ENCODE data around the gene PTPRE. TPM values are rescaled to one million over a fixed set of nuclear protein-coding genes. Genes with fewer than 3 reads are reported as not detected.

PTPRE gene, protein sequence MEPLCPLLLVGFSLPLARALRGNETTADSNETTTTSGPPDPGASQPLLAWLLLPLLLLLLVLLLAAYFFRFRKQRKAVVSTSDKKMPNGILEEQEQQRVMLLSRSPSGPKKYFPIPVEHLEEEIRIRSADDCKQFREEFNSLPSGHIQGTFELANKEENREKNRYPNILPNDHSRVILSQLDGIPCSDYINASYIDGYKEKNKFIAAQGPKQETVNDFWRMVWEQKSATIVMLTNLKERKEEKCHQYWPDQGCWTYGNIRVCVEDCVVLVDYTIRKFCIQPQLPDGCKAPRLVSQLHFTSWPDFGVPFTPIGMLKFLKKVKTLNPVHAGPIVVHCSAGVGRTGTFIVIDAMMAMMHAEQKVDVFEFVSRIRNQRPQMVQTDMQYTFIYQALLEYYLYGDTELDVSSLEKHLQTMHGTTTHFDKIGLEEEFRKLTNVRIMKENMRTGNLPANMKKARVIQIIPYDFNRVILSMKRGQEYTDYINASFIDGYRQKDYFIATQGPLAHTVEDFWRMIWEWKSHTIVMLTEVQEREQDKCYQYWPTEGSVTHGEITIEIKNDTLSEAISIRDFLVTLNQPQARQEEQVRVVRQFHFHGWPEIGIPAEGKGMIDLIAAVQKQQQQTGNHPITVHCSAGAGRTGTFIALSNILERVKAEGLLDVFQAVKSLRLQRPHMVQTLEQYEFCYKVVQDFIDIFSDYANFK
- total RNA-seq: 5.4 and 6.2 TPM in 2 replicates

DNA sequence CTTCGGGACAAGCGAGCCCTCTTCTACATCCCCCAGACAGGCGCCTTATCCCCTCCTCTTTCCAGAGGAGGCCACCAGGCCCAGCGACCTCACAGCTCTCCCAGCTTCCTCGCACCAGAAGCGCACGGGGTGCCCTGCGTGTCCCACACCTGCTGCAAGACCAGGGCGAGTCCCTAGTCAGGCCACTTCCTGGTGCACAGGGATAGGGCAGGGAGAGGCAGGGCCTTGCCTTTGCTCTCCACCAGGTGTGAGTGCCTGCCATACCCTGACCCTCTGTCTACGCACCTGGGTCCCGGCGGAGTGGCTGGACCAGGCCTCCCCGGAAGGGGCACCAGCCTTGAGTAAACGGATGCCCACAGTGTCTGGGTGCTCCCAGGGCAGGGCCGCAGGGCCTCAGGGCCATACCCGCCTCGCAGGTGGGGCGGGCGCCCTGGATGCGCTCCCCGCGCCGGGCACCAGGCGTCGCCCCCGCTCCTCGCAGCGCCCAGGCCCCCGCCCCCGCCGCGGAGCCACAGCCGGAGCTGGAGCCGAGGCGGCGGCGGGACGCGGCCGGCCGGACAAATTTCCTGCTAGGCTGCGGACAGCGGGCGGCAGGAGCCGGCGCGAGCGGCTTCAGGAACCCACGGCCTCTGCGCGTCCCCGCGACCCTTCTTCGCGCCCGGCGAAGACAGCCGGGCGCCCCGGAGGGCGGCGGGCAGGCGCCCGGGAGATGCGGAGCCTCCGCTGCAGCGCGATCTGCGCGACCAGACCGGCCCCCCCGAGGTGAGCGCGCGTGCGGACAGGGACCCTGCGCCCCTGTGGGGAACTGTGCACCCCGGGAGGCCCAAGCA is at the start of gene PTPRE:
Gene PTPRE (plus strand): TSS at position 556 of the 830 bp plus-strand sequence. CDS start 133,779 bp downstream, outside the sequence.
- H3K4me3 ChIP-seq (ENCODE audit: low read depth, low read length): peak within 1 kb of the TSS; percentile 69
- TF ChIP-seq, protein P1, sequence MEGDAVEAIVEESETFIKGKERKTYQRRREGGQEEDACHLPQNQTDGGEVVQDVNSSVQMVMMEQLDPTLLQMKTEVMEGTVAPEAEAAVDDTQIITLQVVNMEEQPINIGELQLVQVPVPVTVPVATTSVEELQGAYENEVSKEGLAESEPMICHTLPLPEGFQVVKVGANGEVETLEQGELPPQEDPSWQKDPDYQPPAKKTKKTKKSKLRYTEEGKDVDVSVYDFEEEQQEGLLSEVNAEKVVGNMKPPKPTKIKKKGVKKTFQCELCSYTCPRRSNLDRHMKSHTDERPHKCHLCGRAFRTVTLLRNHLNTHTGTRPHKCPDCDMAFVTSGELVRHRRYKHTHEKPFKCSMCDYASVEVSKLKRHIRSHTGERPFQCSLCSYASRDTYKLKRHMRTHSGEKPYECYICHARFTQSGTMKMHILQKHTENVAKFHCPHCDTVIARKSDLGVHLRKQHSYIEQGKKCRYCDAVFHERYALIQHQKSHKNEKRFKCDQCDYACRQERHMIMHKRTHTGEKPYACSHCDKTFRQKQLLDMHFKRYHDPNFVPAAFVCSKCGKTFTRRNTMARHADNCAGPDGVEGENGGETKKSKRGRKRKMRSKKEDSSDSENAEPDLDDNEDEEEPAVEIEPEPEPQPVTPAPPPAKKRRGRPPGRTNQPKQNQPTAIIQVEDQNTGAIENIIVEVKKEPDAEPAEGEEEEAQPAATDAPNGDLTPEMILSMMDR (conservative IDR thresholded peaks at IDR 0.05; ENCODE audit: low read depth, low read length): peak; percentile 55
- DNase-seq (ENCODE audit: low read depth): no peak

DNA sequence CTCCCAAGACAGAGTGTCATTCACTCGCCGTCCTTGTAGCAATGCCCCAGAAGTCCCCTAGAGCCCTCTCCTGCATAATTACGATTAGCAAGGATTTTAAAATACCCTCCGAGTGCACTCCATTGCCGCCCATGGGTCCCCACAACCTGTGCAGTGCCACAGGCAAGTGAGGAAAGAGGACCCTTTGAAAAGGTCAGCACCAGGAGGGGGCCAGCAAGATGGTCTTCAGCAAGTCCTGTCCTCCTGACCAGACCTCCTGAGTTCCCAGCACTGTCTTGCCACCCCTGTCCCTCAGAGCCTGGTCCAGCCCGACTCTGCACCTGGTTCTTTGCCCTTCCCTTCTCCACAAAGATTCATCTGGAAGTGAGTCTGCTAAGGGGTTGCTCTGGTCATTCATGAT is 46.3 kb upstream of the PTPRE start:
- TF ChIP-seq, protein P1 (conservative IDR thresholded peaks at IDR 0.05; ENCODE audit: low read depth, low read length): no peak
- H3K4me3 ChIP-seq (ENCODE audit: low read depth, low read length): no peak overlapping the region
- DNase-seq (ENCODE audit: low read depth): no peak

DNA sequence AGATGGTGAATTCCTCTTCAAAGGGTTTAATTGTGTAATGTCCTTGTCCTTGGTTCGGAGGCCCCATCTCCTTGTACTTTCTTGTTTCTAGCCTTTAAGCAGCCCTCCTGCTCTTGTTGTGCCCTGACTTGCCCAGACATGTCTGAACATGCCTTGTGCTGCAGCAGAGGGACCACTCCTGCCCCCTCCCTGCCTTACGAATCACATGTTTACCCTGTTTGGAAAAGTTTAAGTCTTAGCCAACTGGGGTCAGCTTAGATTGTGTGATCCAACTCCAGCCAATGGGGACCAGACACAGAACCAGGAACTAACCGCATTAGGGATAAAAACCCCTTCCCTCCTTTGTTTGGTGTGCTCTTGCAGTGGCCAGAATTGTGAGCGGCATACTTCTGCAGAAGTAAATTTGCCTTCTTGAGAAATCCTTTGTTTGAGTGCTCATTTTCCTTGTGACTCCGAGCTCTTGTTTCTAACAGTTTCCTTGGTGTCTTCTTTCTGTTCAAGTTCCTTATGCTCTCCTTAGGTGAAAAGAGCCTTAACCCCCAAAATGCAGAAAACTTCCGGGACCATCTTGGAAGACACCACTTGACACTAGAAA is 43.6 kb upstream of the PTPRE start:
- no peak overlapping the region for H3K4me3 ChIP-seq (ENCODE audit: low read depth, low read length)
- no peak for DNase-seq (ENCODE audit: low read depth)
- TF ChIP-seq, protein P1 (conservative IDR thresholded peaks at IDR 0.05; ENCODE audit: low read depth, low read length): no peak

DNA sequence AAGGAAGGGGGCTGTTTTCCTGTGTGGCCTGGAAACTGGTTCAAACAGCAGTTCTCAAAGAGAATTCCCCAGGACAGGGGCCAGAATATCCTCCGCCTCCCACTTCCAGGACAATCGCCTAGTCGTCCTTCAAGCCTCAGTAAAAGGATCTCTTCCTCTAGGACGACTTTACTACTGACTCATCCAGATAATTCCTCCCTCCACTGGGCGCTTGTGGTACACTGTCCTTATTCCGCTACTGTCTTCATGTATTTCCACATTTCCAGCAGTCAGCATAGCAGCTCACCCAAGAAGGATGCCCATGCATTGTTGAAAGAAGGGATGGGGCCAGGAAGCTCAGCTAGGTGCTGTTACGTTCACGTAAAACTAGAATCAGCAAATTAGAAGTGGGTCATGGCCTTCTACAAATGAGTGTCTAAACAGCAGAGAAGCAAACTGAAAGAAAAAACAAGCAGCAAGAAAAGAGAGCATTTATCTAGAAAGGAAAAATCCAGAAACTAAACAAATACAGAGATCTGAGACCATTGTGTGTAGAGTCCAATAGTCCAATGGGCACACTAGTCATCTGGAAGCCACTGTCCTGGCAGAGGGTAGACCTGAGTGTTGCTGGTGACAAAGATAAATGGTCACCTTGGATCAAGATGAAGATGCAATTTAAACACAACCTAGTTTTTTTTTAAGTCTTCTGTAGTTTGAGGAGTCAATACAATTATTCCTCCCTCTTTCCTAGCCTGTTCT is 40.5 kb upstream of the PTPRE start:
- TF ChIP-seq, protein P1 (conservative IDR thresholded peaks at IDR 0.05; ENCODE audit: low read depth, low read length): no peak

DNA sequence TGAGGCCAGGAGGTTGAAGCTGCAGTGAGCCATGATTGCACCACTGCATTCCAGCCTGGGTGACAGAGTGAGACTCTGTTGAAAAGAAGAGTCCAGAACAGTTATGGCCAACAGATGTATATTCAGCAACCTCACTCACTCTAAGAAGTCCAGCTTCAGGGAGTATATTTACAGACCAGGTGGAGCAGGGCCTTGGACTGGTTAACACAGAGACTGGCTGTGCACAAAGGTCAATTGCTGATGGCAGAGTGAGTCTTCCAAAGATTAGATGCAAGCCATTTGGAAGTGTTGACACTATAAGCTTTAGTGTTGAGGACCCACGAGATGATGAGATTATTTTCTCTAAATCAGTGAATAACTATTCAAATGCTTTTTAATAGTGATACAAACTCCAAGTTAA is 39.1 kb upstream of the PTPRE start:
- no peak for DNase-seq (ENCODE audit: low read depth)
- TF ChIP-seq, protein P1 (conservative IDR thresholded peaks at IDR 0.05; ENCODE audit: low read depth, low read length): no peak
- no peak overlapping the region for H3K4me3 ChIP-seq (ENCODE audit: low read depth, low read length)

More for the DNA sequence above, 40.5 kb upstream of the PTPRE start:
- DNase-seq (ENCODE audit: low read depth): no peak
- no peak overlapping the region for H3K4me3 ChIP-seq (ENCODE audit: low read depth, low read length)

DNA sequence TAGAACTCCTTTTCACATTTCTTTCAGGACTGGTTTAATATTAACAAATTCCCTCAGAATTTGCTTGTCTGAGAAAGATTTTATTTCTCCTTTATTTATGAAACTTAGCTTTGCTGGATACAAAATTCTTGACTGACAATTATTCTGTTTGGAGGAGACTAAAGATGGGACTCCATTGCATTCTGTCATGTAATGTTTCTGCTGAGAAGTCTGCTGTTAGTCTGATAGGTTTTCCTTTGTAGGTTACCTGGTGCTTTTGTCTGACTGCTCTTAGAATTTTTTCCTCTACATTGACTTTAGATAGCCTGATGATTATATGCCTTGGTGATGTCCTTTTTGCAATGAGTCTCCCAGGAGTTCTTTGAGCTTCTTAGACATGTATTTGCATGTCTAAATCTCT is 37.6 kb upstream of the PTPRE start:
- H3K4me3 ChIP-seq (ENCODE audit: low read depth, low read length): no peak overlapping the region
- TF ChIP-seq, protein P1 (conservative IDR thresholded peaks at IDR 0.05; ENCODE audit: low read depth, low read length): no peak
- DNase-seq (ENCODE audit: low read depth): no peak
